Renal pelvis (tissue), 4 donors: ENCODE results near the gene UBE2H. TPM values are rescaled to one million over a fixed set of nuclear protein-coding genes. Genes with fewer than 3 reads are reported as not detected.
"Not testable (repeated sequence)": the region's sequence is repeated elsewhere in the genome, so short reads cannot be mapped to it uniquely, and the experiment has no call there.

Experiments used
- DNase-seq: peaks from one replicate; pipeline ENCODE4 v3.0.0-alpha.2; 2013
- polyA plus RNA-seq, 3 donors: library from polyadenylated mRNA; unstranded; fragments of 120-200 nt; gene quantifications; one replicate each; pipeline ENCODE4 v1.2.1, GENCODE V29; 2013; ENCODE audit not compliant: insufficient read length in 3 of 3

Gene UBE2H
- polyA plus RNA-seq, 3 donors: 103 to 114 (median 104) TPM

- no peak for DNase-seq
These were observed 70.2 kb downstream of the UBE2H start for GRCh38 chr7:129882531-129882930.

DNA sequence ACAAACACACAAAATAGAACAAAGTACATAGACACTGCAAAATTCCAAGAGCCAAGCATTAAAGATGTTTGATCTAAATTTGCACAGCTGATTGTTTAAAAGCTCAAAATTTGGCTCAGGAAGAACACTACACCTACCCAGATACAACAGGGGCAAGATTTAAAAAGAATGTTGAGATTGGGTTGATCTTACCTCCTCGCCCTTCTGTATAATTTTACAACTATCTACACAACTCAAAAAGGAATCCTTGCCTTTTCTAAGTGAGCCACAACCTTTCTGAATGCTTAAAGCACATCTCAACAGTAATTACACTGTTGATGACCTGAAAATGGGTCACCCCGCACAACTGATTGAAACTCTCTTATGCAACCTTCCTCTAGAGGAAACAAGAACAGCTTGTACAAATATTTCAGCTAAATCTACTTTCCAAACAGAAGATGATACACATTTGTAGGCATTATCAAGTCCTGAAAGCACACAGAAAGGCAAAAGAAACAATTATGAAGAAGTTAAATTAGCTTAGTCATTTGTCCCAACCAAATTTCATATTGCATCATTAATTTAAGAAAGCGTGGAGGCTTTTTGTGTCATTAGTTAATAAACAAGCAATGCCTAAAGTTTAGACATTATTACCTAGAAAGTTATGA is 75.5 kb downstream of the UBE2H start:
- no peak for DNase-seq

DNA sequence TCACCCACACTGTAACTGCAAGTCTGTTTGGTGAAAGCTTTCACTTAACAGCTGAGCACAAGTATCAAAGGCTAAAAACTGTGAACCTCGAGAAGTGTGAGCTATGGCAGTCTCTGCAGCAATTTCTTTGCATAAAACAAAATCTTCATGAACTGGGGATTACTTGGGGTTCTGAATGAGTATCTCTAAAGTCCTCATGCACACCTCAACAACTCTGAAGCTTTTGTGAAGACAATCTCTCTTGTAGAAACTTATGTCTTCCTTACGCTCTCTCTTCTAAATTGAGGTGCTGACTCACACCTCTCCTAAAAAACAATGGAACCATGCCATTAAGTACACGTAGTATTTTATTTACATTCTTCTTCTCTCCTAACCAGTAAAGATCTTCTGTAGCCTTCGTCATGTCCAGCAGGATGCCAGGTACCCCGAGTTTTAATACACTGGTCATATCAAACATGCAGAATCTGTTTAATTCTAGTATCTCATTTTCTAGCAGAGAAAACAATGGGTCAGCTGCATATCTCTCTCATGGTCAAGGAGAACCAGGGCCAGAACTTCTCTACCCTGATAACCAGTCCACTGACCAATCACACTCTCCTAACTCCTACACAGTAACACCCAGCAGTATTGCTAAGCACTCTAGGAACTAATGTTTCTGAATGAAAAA is 76.9 kb downstream of the UBE2H start:
- no peak for DNase-seq

- DNase-seq: no peak
These were observed 77.6 kb downstream of the UBE2H start for GRCh38 chr7:129875160-129875559.

DNA sequence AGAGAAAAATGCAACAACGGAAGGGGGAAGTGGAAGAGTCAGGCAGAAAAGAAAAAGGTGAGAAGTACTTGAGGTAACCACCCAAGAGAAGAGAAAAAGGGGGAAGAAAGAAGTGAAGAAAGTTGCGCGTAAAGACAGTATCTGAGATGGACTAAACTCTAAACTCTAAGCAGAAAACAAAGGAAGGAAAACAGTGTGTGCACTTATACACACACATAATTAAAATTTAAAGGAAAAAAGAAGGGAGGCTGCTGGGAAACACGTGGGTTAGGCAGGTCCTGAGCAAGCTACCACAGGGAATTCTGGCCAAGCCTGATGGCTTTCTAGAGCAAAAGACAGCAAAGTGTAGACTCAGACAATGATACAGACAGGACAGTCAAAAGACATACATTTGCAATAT is 78.0 kb downstream of the UBE2H start:
- no peak for DNase-seq

- DNase-seq: no peak
These were observed 80.7 kb downstream of the UBE2H start for GRCh38 chr7:129872054-129872453.

GRCh38 chr7:129870668-129871067 is 82.1 kb downstream of the UBE2H start:
- no peak for DNase-seq

DNA sequence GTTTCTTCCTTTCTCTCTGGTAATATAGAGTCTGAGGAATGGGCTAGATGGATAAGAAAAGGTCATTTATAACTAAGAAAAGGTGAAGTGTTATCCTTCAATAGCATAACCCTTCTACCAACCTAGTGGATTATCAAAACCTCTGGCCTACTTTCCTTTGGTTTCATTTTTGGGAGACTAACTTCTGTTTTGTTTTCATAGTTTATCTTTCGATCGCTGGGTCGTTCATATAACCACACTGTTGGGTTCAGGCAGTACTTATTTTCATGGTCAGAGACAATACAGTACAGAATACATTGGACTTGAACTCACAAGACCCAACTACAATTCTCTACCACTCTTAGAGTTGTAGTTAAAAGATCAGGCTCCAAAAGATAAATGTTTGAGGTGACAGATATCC is 86.5 kb downstream of the UBE2H start:
- DNase-seq: no peak

DNA sequence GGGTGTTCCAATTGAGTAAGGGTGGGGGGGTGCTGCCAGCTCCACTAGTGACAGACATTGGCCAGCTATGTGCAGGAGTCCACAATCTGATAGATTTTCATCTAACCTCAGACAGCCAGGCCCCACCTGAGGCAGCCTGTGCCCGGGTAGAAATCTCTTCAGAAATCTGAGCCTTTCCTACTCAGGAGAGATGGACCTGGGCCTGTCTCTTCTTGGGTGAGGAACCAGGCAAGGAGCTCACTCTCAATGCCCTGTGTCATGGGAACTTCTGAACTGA is 86.9 kb downstream of the UBE2H start:
- DNase-seq: no peak

GRCh38 chr7:129865093-129865924 is 87.5 kb downstream of the UBE2H start:
- DNase-seq: peak; percentile 60

DNA sequence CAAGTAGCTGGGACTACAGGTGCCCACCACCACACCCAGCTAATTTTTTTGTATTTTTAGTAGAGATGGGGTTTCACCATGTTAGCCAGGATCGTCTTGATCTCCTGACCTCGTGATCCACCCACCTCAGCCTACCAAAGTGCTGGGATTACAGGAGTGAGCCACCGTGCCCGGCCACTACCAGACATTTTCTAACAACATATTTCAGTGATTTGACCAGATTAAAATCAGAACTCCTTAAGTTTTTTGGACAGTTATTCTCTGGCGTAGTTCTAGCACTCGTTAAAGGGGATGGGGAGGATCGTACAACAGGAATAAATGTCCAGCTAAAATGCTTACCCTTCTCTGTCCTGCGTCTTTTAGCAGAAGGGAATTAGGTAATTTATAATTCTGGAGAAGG is 88.1 kb downstream of the UBE2H start:
- not testable (repeated sequence) for DNase-seq

DNA sequence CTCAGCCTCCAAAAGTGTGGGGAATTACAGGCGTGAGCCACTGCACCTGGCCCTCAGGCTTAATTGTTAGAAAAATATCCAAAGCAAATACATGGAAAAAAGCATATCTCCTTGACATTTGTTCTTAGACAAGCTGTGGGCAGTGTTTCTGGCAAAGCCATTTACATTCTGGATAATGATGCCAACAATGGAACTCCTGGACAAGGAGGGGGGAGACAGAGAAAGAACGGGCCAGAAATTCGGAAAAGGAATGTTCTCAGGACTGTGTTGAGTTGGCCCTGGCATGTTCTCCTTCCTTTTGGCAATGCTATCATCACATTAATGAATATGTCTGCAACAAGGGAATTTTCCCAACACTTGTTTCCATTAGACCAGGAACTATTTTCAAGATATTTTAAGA is 88.7 kb downstream of the UBE2H start:
- DNase-seq: no peak

- no peak for DNase-seq
These were observed 90.1 kb downstream of the UBE2H start for GRCh38 chr7:129862682-129863081.

GRCh38 chr7:129860784-129861183 is 92.0 kb downstream of the UBE2H start:
- not testable (repeated sequence) for DNase-seq

DNA sequence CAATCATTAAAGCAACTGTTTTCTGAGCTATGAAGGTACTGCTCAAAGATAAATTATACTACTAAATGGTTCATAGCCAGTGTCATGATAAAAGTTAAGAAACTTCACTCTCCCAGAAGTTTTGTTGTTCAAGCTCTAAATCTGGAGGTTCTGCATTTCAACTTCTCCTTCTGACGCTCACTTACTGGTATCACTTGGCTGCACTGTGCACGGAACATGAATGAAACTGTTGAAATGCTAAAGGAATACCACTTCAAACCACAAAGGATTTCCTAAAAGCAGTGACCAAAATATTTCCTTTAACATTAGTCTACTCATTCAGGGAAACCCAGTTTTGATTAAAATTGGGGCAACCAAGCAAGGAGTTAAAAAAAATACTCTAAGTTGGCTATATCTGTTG is 93.6 kb downstream of the UBE2H start:
- no peak for DNase-seq

GRCh38 chr7:129858490-129858889 is 94.3 kb downstream of the UBE2H start:
- no peak for DNase-seq

GRCh38 chr7:129857313-129857712 is 95.4 kb downstream of the UBE2H start:
- DNase-seq: no peak

DNA sequence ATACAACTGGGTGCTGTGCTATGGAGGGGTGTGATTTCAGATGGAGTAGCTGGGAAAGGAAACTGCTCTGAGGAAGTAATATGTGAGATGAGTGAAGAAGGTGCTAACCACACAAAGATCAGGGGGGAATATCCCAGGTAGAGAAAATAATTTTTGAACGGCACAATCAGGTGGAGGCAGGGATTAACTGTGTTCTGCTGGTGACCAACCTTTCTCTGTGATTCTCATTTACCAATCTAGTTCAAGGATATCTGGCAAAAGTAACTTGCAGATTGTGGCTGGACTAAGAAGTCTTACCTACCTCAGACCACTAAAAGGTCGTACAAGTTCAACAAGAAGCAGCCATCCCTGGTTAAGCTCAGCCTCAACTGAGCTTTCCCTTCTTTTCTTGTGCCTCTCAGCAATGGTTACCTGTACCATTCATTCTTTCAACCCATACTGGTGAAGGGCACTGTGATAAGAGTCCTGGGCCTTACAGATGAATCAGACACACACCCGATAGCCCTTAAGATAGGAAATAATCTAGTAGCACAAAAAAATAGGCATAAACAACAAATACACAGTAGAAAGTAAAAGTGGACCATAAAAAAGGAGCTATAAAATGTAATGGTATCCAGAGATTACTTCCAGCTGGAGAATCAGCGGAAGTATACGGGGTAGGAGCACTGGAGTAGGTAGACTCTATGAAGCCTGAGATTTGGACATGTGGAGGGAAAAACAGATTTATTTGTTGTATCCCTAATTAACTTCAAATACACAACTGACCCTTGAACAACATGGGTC is 96.6 kb downstream of the UBE2H start:
- DNase-seq: no peak

GRCh38 chr7:129855234-129855673 is 97.5 kb downstream of the UBE2H start:
- DNase-seq: no peak

DNA sequence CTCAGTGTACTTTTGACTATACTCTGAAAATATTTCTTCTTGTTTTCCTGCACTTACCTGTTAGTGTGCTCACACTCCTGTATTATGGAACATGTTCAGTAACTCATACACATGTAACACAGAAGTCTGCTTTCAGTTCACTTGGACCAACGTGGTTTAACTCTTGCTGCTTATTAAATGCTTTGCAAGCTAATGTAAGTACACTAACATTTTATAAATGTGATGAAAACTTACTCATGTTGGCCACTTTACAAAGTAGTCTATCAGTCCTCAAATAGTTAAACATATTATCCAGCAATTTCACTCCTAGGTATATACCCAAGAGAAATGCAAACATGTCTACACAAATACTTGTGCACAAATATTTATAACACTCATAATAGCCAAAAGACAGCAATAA is 98.4 kb downstream of the UBE2H start:
- DNase-seq: no peak

GRCh38 chr7:129853661-129854268 is 99.0 kb downstream of the UBE2H start:
- no peak for DNase-seq

- no peak for DNase-seq
These were observed 101.0 kb downstream of the UBE2H start for GRCh38 chr7:129851809-129852208.
